H1 (cell line): Measurements from ENCODE around the gene TNFRSF1A. TPM values are rescaled to one million over a fixed set of nuclear protein-coding genes. Genes with fewer than 3 reads are reported as not detected.

Experiments used
- CHD7 ChIP-seq: fragments of 300-600 bp; sonication (generic); IDR thresholded peaks from 2 replicates; pipeline ENCODE4 v1.7.1; 2012; ENCODE audit warnings: low read length, moderate library complexity, mild to moderate bottlenecking, inconsistent platforms; ENCODE audit not compliant: insufficient replicate concordance
- polyA plus RNA-seq, 7 experiments: library from polyadenylated mRNA; depleted of rRNA in 3 of 7; stranded (reverse) in 5 of 7; unstranded in 2 of 7; fragments of >200 nt in 5 of 7; fragments of 200-250 nt in 2 of 7; gene quantifications; 1 replicate in 5 of 7; 2 replicates in 1 of 7; 4 replicates in 1 of 7; pipeline versions ENCODE4 v1.2.1 to v1.2.3, GENCODE V29; 2011 to 2013; ENCODE audit warnings: missing spikeins in 2 of 7, mixed read lengths in 2 of 7
- total RNA-seq: library from RNA; stranded (reverse); fragmentation: NEBNext Ultra II Directional; extraction: Animal tissue kit (Norgen Biotek cat#: 25700); gene quantifications from 2 replicates; pipeline ENCODE4 v1.2.1, GENCODE V29; 2021

The TNFRSF1A gene
- total and polyA plus RNA-seq, 2 of the 8 experiments (the other 6 are each of a cell fraction or from before 2014, with no cell fraction given) = 28.7 to 42.1 TPM

- no peak for TF ChIP-seq CHD7
Measured at GRCh38 chr12:6362403-6362802, 20.5 kb upstream of the TNFRSF1A start (continued).
